A549 (cell line): ENCODE measurements around the gene CLASP1. TPM values are rescaled to one million over a fixed set of nuclear protein-coding genes. Genes with fewer than 3 reads are reported as not detected.
"Not testable (repeated sequence)": the region's sequence is repeated elsewhere in the genome, so short reads cannot be mapped to it uniquely, and the experiment has no call there.

ENCODE experiments used
- ATAC-seq, 2 experiments: fragments of 200-7000 bp in 1 of 2; fragments of >200 bp in 1 of 2; cut with Nextera tagmentation in 1 of 2; cut with Tn5 transposase in 1 of 2; 3 replicates each; pipeline versions ENCODE4 v1.8.0 to v1.9.1; 2018 to 2020; ENCODE audit warnings: mild to moderate bottlenecking in 1 of 2, moderate library complexity in 1 of 2
- CTCF ChIA-PET: fragments of 300-600 bp; sonication (Branson Sonifier 250); formaldehyde crosslinking; extraction: SDS; loops from one replicate; lab custom pipeline; 2021; ENCODE audit warnings: antibody characterized with exemption, inconsistent platforms; lab: Yijun Ruan, JAX
- POLR2A ChIA-PET: fragments of 350-600 bp; formaldehyde crosslinking; extraction: SDS; loops from one replicate; lab custom pipeline; 2021; ENCODE audit warnings: antibody characterized with exemption, inconsistent platforms; lab: Yijun Ruan, JAX
- DNase-seq, 2 experiments: peaks; one replicate each; pipeline versions ENCODE4 v3.0.0 to v3.0.0-alpha.2; 2011 to 2016; ENCODE audit warnings: low read depth in 1 of 2, low spot score in 1 of 2
- FAIRE-seq: peaks from 2 replicates; lab custom pipeline; 2011; peaks lifted over from hg19 to GRCh38; lab: Jason Lieb, UNC
- H3K27ac ChIP-seq, 2 experiments: fragments of >200 bp; sonication (Bioruptor Twin); formaldehyde crosslinking; 3 replicates each; pipeline ENCODE4 v1.5.1; 2016 to 2017
- H3K4me1 ChIP-seq: fragments of >200 bp; sonication (Bioruptor Twin); formaldehyde crosslinking; 3 replicates; pipeline ENCODE4 v1.6.1; 2016
- H3K4me2 ChIP-seq: fragments of >200 bp; sonication (Bioruptor Twin); formaldehyde crosslinking; 3 replicates; pipeline ENCODE4 v1.6.1; 2016
- H3K4me3 ChIP-seq: fragments of >200 bp; sonication (Bioruptor Twin); formaldehyde crosslinking; 3 replicates; pipeline ENCODE4 v1.5.1; 2016
- H3K9me3 ChIP-seq: fragments of >200 bp; sonication (Bioruptor Twin); formaldehyde crosslinking; 3 replicates; pipeline ENCODE4 v1.6.1; 2016
- BHLHE40 ChIP-seq: IDR thresholded peaks from 2 replicates; pipeline ENCODE4 v1.6.1; 2012; ENCODE audit warnings: low read depth, low read length, inconsistent platforms
- CBX2 ChIP-seq: fragments of 200-600 bp; sonication (generic); IDR thresholded peaks from 2 replicates; pipeline ENCODE4 v1.6.1; 2016; ENCODE audit warnings: low read depth, mild to moderate bottlenecking, borderline replicate concordance
- CEBPB ChIP-seq, 2 experiments: fragments of >200 bp in 1 of 2; sonication (Bioruptor Twin) in 1 of 2; formaldehyde crosslinking in 1 of 2; IDR thresholded peaks; 2 replicates each; pipeline ENCODE4 v1.6.1; 2012 to 2016
- CHD2 ChIP-seq: fragments of 150-350 bp; IDR thresholded peaks from 2 replicates; pipeline ENCODE4 v1.6.1; 2014; ENCODE audit warnings: low read length; ENCODE audit not compliant: partially characterized antibody
- CHD4 ChIP-seq: fragments of 200-600 bp; sonication (generic); IDR thresholded peaks from 2 replicates; pipeline ENCODE4 v1.6.1; 2016; ENCODE audit warnings: antibody characterized with exemption, mild to moderate bottlenecking, borderline replicate concordance
- CTCF ChIP-seq: fragments of >200 bp; sonication (Bioruptor Twin); formaldehyde crosslinking; IDR thresholded peaks from 3 replicates; pipeline ENCODE4 v1.5.1; 2016
- EHF ChIP-seq: fragments of 250-450 bp; sonication (Bioruptor Pico); IDR thresholded peaks from 2 replicates; pipeline ENCODE4 v1.5.0; 2020; ENCODE audit warnings: mild to moderate bottlenecking
- EHMT2 ChIP-seq: fragments of 200-600 bp; sonication (generic); IDR thresholded peaks from 2 replicates; pipeline ENCODE4 v1.6.1; 2016; ENCODE audit warnings: antibody characterized with exemption, low read depth, mild to moderate bottlenecking, moderate library complexity
- EP300 ChIP-seq, 2 experiments: fragments of >200 bp; sonication (Bioruptor Twin); formaldehyde crosslinking; IDR thresholded peaks; 2 replicates in 1 of 2; 3 replicates in 1 of 2; pipeline ENCODE4 v1.6.1; 2016 to 2017
- FOSL2 ChIP-seq, 2 experiments: fragments of 450-650 bp in 1 of 2; fragments of >200 bp in 1 of 2; sonication (Bioruptor Twin) in 1 of 2; formaldehyde crosslinking; IDR thresholded peaks; 2 replicates each; pipeline versions ENCODE4 v1.5.0 to v1.6.1; 2016 to 2020; ENCODE audit warnings: mild to moderate bottlenecking in 1 of 2, moderate library complexity in 1 of 2
- GATA3 ChIP-seq: IDR thresholded peaks from 2 replicates; pipeline ENCODE4 v1.6.1; 2012; ENCODE audit warnings: borderline replicate concordance
- HOXB13 ChIP-seq: fragments of 250-450 bp; sonication (Bioruptor Pico); IDR thresholded peaks from 2 replicates; pipeline ENCODE4 v1.5.0; 2020; ENCODE audit warnings: low read depth, mild to moderate bottlenecking, moderate library complexity
- JUN ChIP-seq, 2 experiments: fragments of >200 bp; sonication (Bioruptor Twin); formaldehyde crosslinking; IDR thresholded peaks; 2 replicates in 1 of 2; 3 replicates in 1 of 2; pipeline ENCODE4 v1.6.1; 2016 to 2017
- MYC ChIP-seq: IDR thresholded peaks from 2 replicates; pipeline ENCODE4 v1.6.1; 2012; ENCODE audit warnings: mild to moderate bottlenecking, inconsistent platforms, low read length, improper control_type of control experiment, borderline replicate concordance
- NFE2L2 ChIP-seq: fragments of 150-350 bp; conservative IDR thresholded peaks from 2 replicates; pipeline ENCODE4 v1.6.1; 2014; ENCODE audit warnings: low read length
- NPAS2 ChIP-seq: fragments of 250-450 bp; sonication (Bioruptor Pico); IDR thresholded peaks from 2 replicates; pipeline ENCODE4 v1.8.0; 2022; ENCODE audit warnings: mild to moderate bottlenecking, moderate library complexity, borderline replicate concordance
- POLR2A ChIP-seq: IDR thresholded peaks from 2 replicates; pipeline ENCODE4 v1.6.1; 2012; ENCODE audit warnings: mild to moderate bottlenecking, low read length
- RAD21 ChIP-seq, 2 experiments: fragments of >200 bp in 1 of 2; sonication (Bioruptor Twin) in 1 of 2; formaldehyde crosslinking in 1 of 2; IDR thresholded peaks in 1 of 2; conservative IDR thresholded peaks in 1 of 2; 2 replicates in 1 of 2; 3 replicates in 1 of 2; pipeline ENCODE4 v1.6.1; 2012 to 2018; ENCODE audit warnings: inconsistent platforms in 1 of 2
- REST ChIP-seq: fragments of 200-600 bp; sonication (generic); IDR thresholded peaks from 2 replicates; pipeline ENCODE4 v1.6.1; 2016; ENCODE audit warnings: antibody characterized with exemption, mild to moderate bottlenecking, moderate library complexity
- RNF2 ChIP-seq: fragments of 200-600 bp; sonication (generic); IDR thresholded peaks from 2 replicates; pipeline ENCODE4 v1.6.1; 2016; ENCODE audit warnings: low read depth, mild to moderate bottlenecking, antibody characterized with exemption, moderate library complexity, borderline replicate concordance
- USF2 ChIP-seq: fragments of 450-650 bp; IDR thresholded peaks from 2 replicates; pipeline ENCODE4 v1.6.1; 2014; ENCODE audit warnings: antibody characterized with exemption
- ZNF302 ChIP-seq: fragments of 250-450 bp; sonication (Bioruptor Pico); IDR thresholded peaks from 2 replicates; pipeline ENCODE4 v1.9.0; 2021; ENCODE audit warnings: inconsistent platforms, mild to moderate bottlenecking, moderate library complexity
- ZSCAN20 ChIP-seq: fragments of 250-450 bp; sonication (Bioruptor Pico); IDR thresholded peaks from 2 replicates; pipeline ENCODE4 v1.8.0; 2022; ENCODE audit warnings: mild to moderate bottlenecking, moderate library complexity
- WGBS: methylation state at CpG from one replicate; pipeline ENCODE4 v1.1.6; 2017; ENCODE audit errors: missing lambda C conversion rate; 5-methylcytosine and 5-hydroxymethylcytosine counted together
- polyA plus RNA-seq, 4 experiments: library from polyadenylated mRNA; depleted of rRNA in 3 of 4; stranded (reverse); fragments of >200 nt; fragmentation: RNase III in 1 of 4; extraction: RNeasy Plus Mini Kit Qiagen cat#74134 plus additional on column Dnase treatment in 1 of 4; gene quantifications; 2 replicates in 3 of 4; 3 replicates in 1 of 4; pipeline ENCODE4 v1.2.3, GENCODE V29; 2011 to 2017

Gene CLASP1
- polyA plus RNA-seq, 2 of the 4 experiments (the other 2 are of a cell fraction): 11.7 to 15.8 TPM

- Histone ChIP-seq H3K27ac (no peak overlapping the region), H3K4me2 (no peak overlapping the region), H3K9me3 (no peaks in the 10 kb centered on the region), H3K4me1 (no peaks in the 10 kb centered on the region)
- POLR2A ChIA-PET: no interaction called here
- DNase-seq (no peak), ATAC-seq (no peak), FAIRE-seq (no peak)
- 84% methylated on average over 4 of the region's 4 CpGs for WGBS
- CTCF ChIA-PET: interaction anchor here (0.7 kb wide), 1 partner anchor 149 kb away, joined by 3 read pairs; no protein-coding TSS in a partner anchor
- no peak for TF ChIP-seq GATA3
- no peak for TF ChIP-seq BHLHE40
- no peak for TF ChIP-seq JUN (IDR thresholded peaks at IDR 0.05)
- TF ChIP-seq, all 56 proteins: peak for 0
- no peak overlapping the region for H3K4me3 ChIP-seq
Measured at GRCh38 chr2:121450301-121450700, 199.0 kb downstream of the CLASP1 start.

GRCh38 chr2:121446647-121447241 is 202.5 kb downstream of the CLASP1 start:
- FAIRE-seq (no peak), DNase-seq (no peak), ATAC-seq (no peak)
- no peak overlapping the region for H3K4me3 ChIP-seq
- TF ChIP-seq NPAS2 (no peak), USF2 (no peak), RNF2 (no peak), CHD4 (no peak), JUN (IDR thresholded peaks at IDR 0.05) (no peak), CTCF (no peak), NFE2L2 (no peak), EHF (no peak), FOSL2 (IDR thresholded peaks at IDR 0.05) (no peak), FOSL2 (CRISPR knock-in tag; IDR thresholded peaks at IDR 0.05) (no peak), CHD2 (no peak), EP300 (IDR thresholded peaks at IDR 0.05) (no peak)
- CTCF ChIA-PET: no interaction called here
- no peaks in the 10 kb centered on the region for H3K9me3 ChIP-seq
- H3K4me2 ChIP-seq: no peak overlapping the region
- 91% methylated on average over 8 of the region's 8 CpGs for WGBS
- H3K4me1 ChIP-seq: no peaks in the 10 kb centered on the region
- POLR2A ChIA-PET: no interaction called here
- no peak overlapping the region for H3K27ac ChIP-seq

- CTCF ChIA-PET: no interaction called here
- FAIRE-seq (no peak), ATAC-seq (no peak), DNase-seq (no peak)
- H3K27ac ChIP-seq: no peak overlapping the region
- no peaks in the 10 kb centered on the region for H3K9me3 ChIP-seq
- TF ChIP-seq EHMT2 (no peak), CBX2 (no peak), RAD21 (conservative IDR thresholded peaks at IDR 0.05 in 1 of 2, IDR thresholded peaks at IDR 0.05 in 1 of 2) (no peak), POLR2A (no peak), HOXB13 (CRISPR knock-in tag) (no peak), EHF (no peak), ZNF302 (CRISPR knock-in tag) (no peak), REST (no peak), RNF2 (no peak), CEBPB (IDR thresholded peaks at IDR 0.05) (no peak), ZSCAN20 (CRISPR knock-in tag) (no peak), MYC (no peak)
- TF ChIP-seq, all 56 proteins: peak for 0
- H3K4me3 ChIP-seq: no peak overlapping the region
- no peaks in the 10 kb centered on the region for H3K4me1 ChIP-seq
- POLR2A ChIA-PET: no interaction called here
- no peak overlapping the region for H3K4me2 ChIP-seq
- WGBS: 88% methylated on average over 3 of the region's 3 CpGs
Measured at GRCh38 chr2:121442889-121443288, 206.4 kb downstream of the CLASP1 start.

GRCh38 chr2:121438290-121438689 is 211.0 kb downstream of the CLASP1 start:
- 82% methylated on average over 1 of the region's 1 CpG for WGBS
- ATAC-seq, H3K4me1 ChIP-seq, POLR2A ChIA-PET, H3K9me3 ChIP-seq, H3K27ac ChIP-seq, H3K4me3 ChIP-seq, H3K4me2 ChIP-seq, FAIRE-seq, DNase-seq: not testable (repeated sequence)
- CTCF ChIA-PET: interaction anchor here (1.2 kb wide), 1 partner anchor 36 kb away, joined by 4 read pairs; no protein-coding TSS in a partner anchor
